KG1 (cell line): ENCODE results near the gene PLCE1.
"Not testable (repeated sequence)": the region's sequence is repeated elsewhere in the genome, so short reads cannot be mapped to it uniquely, and the experiment has no call there.

ENCODE experiments used
- DNase-seq: peaks from one replicate; lab custom pipeline; 2025; lab: John Stamatoyannopoulos, UW

The PLCE1 gene

DNA sequence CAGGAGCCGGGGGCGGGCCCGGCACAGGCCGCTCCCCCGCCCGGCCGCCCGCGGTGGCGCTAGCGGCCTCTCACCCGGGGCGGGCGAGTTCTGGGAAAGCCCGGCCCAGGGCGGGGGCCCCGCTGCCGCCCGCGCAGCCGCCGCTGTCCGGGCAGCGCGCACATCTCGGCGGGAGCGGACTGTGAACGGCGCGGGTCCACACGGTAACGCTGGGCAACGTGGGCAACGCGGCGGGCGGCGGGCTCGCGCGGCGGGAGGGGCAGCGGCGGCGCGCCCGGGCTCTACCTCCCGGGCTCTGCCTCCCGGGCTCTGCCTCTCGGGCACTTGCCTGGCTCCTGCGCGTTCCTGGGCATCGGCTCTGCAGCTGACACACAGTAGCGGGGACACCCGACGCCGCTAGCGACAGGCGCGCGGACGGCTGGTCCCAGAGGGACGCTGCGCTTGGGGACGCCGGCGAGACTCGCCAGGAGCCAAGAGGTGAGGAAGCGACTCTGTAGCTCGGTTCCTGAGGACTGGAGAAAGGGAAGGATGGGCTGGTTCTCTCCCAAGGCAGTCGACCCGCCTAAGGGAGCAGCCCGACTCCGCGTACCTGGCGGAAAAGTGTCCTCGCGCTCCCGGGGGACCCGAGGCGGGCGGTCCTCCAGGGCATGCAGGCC, at the start of gene PLCE1:
TSS of gene PLCE1 (plus strand) at position 150 of the 656 bp plus-strand sequence. CDS start 37,116 bp downstream, outside the sequence.
- DNase-seq: no peak

- no peak for DNase-seq
Observed at GRCh38 chr10:93945819-93946218, 47.9 kb upstream of the PLCE1 start.

DNA sequence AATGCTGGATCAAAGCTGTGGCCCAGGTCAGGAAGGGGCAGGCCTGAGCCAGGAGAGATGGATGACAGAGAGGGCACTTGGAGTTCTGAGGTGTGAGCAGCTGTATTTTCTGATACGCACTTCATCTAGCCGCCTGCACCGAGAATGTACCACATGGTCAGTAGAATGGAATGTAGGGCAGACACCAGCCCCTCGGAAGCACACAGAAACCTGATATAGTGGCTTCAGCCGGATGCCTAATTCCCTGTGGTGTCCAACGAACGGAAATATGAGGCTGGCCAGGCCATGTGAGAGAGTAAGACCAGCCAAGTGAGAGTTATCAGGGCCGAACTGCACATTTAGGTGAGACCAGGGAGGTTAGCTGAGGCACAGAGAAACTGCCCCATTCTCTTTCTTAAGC, 46.7 kb upstream of the PLCE1 start:
- no peak for DNase-seq

- DNase-seq: no peak
Observed at GRCh38 chr10:93947524-93947923, 46.2 kb upstream of the PLCE1 start.

DNA sequence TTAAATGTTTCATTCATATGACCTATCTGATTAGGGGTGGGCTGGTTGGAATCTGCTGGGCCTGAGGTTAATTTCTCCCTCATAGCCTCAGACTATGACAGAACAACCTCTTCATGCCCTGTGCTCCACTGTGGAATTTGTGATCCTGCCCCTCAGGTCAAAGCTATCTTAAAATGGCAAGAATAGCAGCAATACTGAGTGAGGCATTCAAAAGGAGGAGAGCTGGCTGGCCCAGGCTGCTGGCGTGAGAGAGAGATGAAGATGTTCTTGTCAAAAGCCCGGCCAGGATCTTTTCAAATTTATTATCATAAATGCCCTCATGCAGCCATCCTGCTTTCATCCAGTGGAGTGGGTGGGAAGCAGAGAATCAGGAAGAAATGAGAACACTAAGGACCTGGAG, 41.8 kb upstream of the PLCE1 start:
- no peak for DNase-seq

GRCh38 chr10:93954299-93954698, 39.4 kb upstream of the PLCE1 start:
- no peak for DNase-seq

GRCh38 chr10:93954726-93955363, 38.9 kb upstream of the PLCE1 start:
- no peak for DNase-seq

GRCh38 chr10:93958834-93959233, 34.9 kb upstream of the PLCE1 start:
- no peak for DNase-seq

DNA sequence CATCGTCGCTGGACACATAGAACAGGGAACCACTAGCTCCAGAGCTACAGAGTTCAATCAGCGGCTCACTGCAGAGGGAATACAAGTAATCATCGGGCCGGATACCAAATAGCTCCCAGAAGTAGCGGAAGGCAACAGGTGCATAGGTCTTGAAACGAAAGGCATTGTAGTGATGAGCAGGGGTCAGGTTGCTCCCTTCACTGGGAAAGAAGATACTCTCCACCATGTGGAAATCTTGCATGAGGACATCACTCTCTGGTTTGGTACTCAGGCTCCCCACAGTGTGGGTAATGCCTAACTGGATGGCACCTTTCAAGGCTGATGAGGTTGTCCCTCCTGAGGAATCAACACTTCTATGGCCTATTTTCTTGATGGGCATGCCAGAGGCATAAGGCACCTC, 32.7 kb upstream of the PLCE1 start:
- not testable (repeated sequence) for DNase-seq

DNA sequence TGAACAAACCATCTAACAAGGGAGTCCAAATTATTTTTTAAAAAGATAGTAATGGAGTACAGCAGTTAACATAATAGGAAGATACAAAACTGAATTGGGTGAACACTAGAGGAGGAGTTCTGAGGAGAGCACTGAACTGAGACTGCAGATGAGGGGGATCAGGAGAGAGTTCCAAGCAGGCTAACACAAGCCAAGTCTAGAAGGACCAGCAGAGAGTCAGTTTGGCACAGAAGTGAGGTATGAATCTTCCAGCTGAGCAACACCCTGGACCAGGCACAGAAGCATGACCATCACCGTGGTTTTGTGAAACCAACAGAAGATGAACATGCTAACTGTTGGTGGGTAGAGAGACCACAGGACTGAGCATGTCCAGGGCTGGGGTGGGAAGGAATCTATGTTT, 30.8 kb upstream of the PLCE1 start:
- no peak for DNase-seq

GRCh38 chr10:93963434-93963833, 30.3 kb upstream of the PLCE1 start:
- no peak for DNase-seq

- no peak for DNase-seq
Observed at GRCh38 chr10:93965911-93966310, 27.8 kb upstream of the PLCE1 start.

DNA sequence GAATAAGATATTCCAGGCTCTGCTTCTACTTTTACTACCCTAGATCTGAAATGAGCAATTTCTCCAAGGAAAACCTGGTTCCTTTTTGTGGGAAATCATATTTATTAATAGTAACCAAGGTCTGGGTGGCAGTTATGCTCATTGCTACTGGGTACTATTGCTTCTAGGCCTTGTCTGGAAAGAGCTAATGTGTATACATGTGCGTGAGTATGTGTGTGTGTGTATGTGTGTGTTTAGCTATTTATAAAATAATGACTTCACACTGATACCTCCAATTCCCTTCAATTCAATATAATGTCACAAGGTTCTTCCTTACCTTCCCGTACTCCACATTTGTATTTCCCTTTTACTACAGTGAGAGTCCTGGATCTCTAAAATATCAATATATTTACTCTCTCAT, 26.0 kb upstream of the PLCE1 start:
- no peak for DNase-seq

DNA sequence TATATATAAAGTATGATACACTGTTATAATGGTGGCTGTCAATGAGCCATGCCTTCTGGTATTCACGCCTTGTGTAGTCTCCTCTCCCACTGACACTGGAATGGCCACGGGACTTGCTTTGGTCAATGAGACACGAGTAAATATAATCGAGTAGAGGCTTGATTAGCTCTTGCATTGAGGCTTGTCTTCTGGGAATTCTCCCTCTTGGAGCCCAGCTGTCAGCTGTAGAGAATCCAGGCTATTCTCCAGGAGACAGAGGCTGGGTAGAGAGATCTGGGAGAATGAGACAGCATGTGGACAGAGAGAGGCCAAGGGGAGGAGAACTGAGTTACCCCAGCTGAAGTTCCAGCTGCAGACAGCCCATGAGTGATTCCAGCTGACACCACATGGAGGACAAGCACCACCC, 25.2 kb upstream of the PLCE1 start:
- no peak for DNase-seq

- DNase-seq: not testable (repeated sequence)
Observed at GRCh38 chr10:93970433-93971010, 23.2 kb upstream of the PLCE1 start.

GRCh38 chr10:93973748-93974445, 19.8 kb upstream of the PLCE1 start:
- DNase-seq: no peak

GRCh38 chr10:93977442-93977841, 16.3 kb upstream of the PLCE1 start:
- no peak for DNase-seq

DNA sequence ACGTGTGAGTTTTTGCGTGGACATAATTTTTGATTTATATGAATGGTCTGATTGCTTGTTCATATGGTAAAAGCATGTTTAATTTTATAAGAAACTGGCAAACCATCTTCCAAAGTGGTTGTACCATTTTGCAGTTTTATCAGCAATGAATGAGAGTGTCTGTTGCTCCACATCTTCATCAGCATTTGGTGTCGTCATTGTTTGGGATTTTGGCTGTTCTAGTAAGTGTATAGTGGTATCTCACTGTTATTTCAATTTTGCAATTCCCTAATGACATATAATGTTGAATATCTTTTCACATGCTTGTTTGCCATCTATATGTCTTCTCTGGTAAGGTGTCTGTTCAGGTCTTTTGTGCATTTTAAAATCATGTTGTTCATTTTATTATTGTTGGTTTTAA, 13.2 kb upstream of the PLCE1 start:
- DNase-seq: no peak

DNA sequence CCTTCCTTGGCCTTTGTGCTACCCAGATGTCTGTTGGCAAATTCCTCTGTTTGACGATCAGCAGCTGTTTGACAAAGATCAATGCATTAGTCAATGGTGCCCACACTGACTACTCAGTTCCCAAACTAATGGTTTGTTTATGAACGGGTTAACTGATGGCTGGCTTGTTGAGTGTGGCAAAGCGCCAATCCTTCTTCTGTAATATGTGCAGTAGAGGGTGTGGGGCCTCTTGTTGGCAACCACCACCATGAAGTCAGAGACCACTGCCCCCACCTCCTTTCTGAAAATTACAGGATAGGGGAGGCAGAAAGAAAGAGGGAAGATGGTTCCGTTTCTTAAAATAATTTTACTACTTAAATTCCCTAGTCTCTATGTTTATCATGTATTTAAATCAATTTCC, 2.6 kb upstream of the PLCE1 start:
- DNase-seq: no peak

GRCh38 chr10:93991596-93992284, 2.0 kb upstream of the PLCE1 start:
- DNase-seq: no peak

DNA sequence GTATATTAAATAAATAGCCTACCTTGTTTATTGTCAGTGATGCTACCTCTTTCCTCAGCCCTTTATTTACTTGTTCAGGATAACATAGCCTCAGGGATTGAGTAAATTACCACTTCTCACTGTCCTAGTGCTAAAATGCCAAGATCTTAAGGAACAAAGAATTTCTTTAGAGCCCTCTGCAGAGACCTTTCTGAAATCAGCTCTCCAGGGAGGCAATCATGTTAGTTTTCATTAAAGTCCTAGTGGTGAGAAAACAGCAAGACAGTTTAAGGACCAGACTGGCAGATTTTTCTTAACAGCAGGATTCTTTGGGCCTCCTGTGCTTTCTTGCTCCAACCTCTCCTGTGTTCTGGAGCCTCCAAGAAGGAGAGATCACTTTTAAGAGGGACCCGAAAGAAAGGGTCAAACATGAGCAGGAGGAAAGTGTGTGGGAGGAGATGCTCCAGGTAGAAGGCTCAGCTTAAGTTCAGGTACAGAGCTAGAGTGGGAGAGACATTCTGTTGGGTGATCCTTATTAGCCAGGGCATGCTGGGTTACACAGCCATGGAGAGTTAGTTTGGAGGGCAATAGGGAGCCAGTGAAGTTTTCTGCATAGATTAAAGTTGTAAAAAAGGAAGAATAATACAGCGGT, 1.2 kb upstream of the PLCE1 start:
- DNase-seq: no peak

DNA sequence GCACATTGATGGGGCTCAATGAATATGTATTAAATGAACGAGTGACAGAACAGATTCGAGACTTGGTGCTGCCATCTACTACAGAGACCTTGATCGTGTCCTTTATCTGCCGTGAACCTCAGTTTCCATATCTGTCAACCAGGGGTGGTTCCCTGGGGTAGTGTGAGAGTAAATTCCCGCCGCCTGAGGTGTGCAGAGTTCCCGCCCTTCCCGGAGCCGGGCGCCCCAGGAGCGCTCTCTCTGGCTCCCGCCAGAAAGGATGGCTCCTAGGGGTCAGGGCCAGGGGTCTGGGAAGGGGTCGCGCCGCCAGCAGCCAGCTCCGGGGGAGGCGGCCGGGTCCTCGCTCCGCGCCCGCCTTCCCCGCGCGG, 333 bp upstream of the PLCE1 start:
- DNase-seq: no peak
